Hematopoietic multipotent progenitor cell treated with erythropoietin and hydrocortisone succinate and interleukin-3 and kit ligand, for 4 days (in vitro differentiated cells): ENCODE measurements around the gene IGF2R.
"Not testable (repeated sequence)": the region's sequence is repeated elsewhere in the genome, so short reads cannot be mapped to it uniquely, and the experiment has no call there.

ENCODE experiments used
- DNase-seq: peaks from one replicate; pipeline ENCODE4 v3.0.0-alpha.2; 2015

The IGF2R gene

DNA sequence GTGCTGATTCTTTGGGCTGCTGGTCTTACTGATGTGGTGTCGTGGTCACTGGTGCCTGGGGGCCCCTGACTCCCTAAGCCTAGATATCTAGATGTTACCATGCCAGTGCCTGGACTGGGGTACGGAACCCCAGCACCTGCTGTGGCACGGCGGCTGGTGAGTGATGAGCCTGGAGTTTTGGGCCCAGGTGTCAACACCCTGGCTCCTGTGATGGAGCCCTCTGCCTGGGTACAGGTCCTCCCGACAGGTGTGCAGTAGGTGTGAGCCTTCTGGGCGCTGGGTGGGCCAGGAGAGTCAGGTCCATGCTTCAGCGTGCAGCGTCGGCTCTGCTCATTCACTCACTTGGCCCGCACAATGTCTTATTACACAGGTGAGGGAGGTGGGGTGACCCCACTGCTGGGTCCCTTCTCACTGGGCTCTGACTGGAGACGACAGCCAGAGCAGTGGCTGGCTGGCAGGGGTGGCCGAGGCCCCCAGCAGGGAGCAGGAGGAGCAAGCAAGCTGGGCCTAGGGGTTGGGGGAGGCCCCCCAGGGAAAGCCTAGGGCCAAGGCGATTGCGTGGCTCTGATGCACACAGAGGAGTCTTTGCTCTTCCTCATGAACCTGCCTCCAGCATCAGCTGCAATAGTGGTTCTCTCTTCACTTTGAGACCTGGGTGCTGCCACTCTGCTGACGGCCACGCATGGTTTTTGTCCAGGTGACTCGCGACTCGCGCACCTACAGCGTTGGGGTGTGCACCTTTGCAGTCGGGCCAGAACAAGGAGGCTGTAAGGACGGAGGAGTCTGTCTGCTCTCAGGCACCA, 110.2 kb downstream of the IGF2R start:
- DNase-seq: no peak

DNA sequence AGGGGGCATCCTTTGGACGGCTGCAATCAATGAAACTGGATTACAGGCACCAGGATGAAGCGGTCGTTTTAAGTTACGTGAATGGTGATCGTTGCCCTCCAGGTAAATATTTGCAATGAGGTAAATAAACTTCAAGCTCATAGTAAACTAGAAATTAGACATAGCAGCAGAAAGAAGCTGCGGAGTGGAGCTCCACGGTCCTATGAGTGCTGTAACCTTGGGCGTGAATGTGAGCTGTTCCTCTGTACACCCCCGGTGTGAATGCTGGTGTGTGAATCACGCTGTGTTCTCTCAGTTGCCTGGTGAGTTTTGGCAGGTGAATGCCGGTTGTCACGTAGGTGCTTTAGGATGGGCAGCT, 110.8 kb downstream of the IGF2R start:
- no peak for DNase-seq

DNA sequence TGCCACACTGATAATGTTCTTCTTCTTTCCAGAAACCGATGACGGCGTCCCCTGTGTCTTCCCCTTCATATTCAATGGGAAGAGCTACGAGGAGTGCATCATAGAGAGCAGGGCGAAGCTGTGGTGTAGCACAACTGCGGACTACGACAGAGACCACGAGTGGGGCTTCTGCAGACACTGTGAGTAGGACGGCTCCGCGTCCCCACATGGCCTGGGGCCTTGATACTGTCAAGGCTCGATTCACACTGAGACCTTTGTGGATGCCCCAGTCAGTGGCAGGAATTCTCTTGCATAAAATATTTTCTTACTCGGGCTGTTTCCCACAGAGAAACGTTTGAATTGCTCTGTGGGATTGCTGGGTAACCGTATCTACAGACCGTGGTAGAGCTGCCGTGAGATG, 111.2 kb downstream of the IGF2R start:
- DNase-seq: no peak

DNA sequence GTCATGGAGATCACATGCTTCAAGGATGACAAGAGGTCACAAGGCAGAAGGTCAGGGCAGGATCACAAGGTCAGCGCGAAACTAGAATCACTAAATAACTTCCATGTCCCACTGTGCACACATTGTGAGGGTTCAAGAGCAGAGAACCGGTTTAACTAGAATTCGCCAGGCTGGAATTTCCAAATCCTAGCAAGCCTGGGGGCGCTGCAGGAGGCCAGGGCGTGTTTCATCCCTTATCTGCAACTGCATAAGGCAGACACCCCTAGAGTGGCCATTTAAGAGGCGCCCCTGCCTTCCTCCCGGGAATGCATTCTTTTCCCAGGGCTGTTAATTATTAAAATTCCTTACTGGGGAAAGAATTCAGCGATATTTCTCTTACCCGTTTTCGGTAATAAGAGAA, 112.5 kb downstream of the IGF2R start:
- no peak for DNase-seq

DNA sequence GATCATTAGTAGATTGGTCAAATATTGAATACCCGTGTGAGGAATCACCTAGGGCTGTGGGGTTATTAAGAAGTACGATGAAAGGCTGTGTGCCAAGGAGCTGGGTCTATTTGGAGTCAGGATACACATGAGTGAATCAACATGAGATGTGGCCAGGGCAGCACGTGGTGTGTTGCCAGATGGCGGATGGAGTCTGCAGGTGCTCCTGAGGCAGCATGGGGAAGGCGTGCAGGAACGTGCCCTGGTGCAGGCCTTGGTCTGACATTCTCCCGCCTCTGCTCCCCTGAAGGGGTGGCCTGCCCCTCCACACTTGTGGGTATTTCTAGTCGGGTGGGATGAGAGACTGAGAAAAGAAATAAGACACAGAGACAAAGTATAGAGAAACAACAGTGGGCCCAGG, 113.7 kb downstream of the IGF2R start:
- no peak for DNase-seq

DNA sequence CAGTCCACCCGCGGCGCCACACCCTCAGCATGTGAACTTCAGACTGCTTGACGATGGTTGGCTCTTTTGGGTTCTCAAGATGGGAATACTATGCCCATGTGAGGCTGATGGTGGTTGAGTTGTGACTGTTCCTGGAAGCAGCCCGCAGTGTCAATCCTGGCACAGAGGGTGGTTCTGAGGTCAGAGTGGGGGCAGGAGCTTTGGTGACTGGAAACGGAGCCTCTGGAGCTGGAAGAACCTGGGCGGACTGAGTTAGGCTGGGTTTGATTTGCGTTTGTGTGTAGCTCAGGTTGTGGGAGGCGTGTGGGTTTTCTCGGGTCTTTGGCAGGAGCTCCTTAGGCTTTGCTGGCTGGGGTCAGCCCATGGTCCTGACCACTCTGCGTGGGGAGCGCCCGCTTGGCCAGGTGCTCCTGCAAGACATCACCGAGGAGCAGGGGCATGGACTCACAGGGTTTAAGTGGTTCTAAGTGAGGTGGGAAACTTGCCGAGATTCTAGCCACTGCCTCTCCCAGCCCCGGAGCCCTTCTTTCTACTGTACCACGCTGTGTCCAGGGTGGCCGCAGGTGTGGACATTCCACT, 115.4 kb downstream of the IGF2R start:
- DNase-seq: no peak

DNA sequence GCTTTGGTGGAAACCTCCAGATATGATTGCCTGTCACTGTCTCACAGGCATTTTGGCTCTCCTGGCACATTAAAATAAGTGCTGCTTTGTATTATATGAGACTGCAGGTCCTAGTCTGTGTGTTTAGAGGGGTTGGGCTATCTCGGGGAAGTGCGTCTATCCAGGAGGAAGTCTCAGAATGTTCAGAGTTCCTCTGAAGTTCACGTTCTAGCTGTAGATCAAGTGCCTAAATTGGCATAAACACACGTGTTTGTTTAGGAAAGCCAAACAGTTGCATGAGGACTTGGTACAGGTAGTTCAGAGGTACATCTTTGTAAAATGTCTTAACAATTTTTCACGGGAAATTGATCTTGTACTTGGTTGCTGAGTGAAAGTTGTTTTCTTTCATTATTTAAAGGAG, 116.3 kb downstream of the IGF2R start:
- no peak for DNase-seq

DNA sequence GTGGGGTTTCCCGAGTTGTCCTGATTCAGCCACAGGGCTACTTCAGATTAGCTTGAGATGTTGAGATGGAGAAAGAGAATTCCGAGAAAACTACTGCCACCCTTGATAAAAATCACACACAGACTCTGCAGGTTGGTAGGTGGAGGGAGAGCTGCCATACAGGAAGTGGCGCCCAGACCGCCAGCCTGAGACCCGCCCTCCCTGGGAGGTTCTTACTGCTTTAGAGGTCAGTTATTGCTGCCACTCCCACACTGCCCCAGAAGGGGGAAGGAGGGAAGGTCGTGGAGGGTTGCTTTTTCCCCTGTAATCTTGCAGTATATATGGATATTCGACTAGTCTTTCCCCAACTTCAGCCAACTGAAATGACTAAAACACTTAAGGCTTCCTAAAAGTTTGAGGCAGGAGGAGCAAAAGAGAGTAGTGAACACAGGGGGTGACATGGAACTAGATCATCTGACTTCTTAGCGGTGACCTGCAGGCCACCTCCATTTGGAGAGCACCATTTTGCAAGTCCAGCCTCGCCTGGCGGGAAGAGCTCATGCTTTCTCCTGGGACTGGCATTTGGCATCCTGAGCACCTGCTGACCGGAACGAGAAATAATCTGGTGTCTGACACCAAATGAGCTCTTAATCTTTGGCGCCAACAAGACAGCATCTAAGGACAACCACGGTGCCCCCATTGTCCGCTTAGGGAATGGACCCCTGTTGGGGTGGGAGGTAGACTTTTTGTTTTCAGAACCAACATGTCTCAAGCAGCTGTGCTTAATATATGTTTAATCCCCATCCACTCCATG, 117.0 kb downstream of the IGF2R start:
- DNase-seq: peak; percentile 15

DNA sequence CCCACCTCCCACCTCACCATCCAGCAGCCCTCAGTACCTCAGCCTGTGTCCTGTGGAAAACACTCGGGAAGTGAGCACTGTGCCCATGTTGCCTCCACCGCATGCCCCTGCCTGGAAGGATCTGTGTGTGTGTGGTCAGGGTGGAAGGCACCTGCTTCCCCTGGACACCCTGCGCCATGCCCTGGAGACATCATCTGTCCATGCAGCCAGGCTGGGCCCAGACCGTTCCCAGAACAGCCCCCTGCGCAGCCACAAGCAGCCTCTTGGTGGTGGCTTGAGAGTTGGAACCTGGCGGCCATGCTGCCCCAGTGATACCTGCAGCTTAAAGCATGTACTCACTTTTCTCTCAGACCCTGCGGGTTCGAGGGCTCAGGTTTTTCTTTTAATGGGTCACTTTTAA, 117.9 kb downstream of the IGF2R start:
- no peak for DNase-seq

DNA sequence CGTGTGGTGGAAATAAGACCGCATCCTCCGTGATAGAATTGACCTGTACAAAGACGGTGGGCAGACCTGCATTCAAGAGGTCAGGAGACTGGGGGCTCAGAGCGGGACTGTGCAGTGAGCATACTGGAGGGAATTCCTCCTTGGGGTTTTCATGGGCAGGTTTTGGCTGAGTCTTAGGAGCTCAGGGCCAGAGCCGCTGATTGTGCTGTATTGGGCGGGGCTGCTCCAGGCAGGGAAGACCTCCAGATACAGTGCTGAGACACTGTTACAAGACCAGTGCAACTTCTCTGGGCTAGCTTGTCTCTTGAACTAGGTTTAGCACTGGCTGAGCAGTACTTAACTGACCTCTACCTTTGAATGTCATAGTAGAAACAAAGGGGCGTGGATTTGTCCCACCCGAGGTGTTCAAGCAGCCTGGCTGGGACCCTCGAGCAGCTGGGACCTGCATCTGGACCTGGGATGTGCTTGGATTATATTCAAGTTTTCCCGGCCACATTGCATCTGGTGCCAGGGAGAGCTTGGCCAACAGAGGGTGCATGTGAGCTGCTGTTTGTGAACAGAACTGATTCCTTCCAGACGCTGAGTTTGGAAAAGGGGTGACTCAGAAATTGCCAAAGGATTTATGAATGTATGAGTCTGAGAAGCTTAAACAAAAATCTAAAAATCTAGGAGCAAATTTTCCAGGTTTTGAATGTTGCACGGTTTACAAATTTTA, 119.3 kb downstream of the IGF2R start:
- DNase-seq: peak; percentile 53

DNA sequence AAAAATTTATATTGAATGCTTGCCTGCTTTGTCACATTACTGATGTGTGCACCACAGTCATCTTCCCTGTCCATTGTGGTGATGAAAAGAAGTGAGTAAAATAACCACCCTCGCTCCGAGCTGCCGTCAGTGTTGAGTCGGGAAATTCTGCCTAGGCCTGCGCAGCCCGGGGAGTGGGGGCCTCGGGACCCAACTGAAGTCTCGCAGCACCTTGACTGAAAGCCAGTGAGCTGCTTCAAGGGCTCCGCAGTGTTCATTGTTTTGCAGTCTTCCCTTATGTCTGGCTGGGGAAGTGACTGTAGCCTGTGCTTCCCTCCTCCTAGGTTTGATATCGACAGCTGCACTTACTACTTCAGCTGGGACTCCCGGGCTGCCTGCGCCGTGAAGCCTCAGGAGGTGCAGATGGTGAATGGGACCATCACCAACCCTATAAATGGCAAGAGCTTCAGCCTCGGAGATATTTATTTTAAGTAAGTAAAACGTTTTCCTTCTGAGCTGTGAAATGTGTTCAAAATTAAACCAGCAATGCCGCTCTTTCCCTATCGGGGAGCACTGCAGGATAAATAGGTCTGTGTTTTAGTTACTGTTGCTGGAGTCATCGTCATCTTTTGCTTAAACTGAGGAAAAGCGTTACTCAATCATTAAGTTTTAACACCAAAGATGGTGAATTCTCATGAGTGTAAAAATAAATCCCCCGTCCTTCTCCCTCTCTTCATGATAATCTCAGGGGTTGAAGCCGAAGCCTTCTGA, 120.1 kb downstream of the IGF2R start:
- no peak for DNase-seq

DNA sequence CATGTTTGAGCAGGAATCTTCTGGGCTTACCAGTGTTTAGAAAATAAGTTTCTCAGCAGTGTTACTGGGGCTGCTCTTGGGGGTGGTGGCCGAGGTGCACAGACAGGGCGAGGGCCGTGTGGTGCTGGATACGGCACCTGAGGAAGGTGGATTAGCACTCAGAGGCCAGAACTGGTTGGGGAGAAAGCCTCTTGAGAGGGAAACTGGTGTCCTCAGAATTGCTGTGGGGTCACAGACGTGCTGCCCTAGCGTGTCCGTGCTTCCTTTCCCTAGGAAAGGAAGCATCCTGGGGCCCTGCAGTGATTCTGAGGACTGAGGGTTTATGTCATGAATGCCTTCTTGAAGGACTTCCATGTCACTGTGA, 120.6 kb downstream of the IGF2R start:
- no peak for DNase-seq

DNA sequence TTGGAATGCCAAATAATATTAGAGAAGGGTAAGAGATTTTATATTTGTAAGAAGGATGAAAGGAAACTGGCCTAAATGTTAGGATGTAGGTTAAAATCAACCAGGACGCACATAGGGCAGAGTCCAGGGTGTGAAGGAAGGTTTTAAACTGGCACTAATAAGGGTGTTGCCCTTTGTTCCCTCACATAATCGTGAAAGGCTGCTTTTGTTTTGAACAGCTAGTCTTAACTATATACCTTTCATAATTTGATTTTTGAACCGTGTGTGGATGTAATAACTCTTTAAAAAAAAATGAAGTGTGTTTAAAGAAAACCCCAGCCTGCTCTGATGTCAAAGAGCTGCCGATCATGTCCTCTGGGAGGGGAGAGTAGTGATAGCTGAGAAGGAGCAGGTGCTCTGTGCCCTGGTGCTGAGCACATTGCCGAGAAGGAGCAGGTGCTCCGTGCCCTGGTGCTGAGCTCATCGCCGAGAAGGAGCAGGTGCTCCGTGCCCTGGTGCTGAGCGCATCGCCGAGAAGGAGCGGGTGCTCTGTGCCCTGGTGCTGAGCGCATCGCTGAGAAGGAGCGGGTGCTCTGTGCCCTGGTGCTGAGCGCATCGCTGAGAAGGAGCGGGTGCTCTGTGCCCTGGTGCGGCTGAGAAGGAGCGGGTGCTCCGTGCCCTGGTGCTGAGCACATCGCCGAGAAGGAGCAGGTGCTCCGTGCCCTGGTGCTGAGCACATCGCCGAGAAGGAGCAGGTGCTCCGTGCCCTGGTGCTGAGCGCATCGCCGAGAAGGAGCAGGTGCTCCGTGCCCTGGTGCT, 121.8 kb downstream of the IGF2R start:
- not testable (repeated sequence) for DNase-seq

DNA sequence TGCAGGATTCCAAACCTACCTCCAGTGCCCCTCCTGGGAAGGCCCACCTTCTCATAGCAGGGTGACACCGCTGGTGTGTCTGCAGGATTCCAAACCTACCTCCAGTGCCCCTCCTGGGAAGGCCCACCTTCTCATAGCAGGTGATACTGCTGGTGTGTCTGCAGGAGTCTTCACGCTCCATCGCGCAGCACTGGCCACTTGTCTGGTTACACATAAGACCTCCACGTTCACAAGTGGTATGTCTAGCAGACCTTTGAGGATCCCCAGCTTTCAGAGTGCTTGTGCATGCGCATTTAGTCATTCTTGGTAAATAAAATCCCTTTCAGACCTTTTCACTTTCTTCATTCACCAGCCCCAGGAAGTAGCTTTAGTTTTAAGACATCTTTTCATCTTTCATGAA, 123.3 kb downstream of the IGF2R start:
- not testable (repeated sequence) for DNase-seq

DNA sequence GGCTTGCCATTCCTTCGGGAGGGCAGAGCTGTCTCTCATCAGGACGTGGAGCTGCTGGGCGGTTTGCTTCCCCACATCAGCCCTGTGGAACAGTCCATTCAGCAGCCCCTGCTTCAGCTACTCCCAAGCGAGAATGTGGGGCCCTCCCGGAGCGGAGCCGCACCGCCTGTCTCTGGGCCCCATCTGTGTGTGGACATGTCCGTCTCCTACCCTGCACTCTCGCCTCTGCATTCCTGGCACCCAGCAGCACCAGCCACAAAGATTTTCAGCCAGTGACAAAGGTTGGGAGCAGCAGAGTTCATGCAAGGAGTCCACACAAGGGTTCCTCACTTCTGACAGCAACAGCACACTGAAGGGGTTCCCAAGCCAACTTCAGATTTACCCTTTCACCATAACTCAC, 123.7 kb downstream of the IGF2R start:
- DNase-seq: no peak

DNA sequence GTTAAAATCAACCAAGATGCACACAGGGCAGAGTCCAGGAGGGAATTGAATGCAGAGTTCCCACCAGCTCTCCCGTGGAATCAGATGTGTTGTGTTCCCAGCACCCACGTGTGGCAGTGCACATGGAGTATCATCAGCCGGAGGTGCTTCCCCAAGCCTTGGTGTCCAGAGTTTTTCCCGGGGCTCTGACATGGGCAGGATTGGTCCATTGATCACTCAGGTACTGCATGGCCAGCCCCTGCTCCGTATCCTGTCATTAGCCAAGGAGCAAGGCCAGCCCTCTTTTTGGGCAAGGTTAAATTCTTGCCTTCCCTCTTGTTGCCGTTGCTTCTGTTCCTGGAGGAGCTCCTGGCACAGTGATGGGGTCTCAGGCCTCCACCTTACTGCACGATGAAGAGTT, 124.2 kb downstream of the IGF2R start:
- no peak for DNase-seq

DNA sequence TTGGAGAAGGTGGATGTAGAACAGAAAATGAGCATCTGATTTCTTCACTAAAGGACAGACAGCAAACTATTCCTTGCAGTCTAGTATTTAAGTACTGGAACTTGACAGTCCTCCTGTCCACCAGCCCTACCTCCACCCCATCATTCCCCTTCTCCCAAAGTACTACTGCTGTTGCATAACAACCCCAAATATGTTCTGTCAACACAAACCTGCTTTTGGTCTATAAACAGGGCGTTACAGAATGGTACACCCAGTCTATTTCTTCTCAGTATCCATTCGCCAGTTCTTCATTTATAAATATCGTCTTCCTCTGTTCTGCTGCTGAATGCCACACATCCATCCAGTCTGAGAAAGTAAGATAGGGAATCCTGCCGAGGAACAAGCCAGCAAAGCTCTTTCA, 125.1 kb downstream of the IGF2R start:
- DNase-seq: no peak

DNA sequence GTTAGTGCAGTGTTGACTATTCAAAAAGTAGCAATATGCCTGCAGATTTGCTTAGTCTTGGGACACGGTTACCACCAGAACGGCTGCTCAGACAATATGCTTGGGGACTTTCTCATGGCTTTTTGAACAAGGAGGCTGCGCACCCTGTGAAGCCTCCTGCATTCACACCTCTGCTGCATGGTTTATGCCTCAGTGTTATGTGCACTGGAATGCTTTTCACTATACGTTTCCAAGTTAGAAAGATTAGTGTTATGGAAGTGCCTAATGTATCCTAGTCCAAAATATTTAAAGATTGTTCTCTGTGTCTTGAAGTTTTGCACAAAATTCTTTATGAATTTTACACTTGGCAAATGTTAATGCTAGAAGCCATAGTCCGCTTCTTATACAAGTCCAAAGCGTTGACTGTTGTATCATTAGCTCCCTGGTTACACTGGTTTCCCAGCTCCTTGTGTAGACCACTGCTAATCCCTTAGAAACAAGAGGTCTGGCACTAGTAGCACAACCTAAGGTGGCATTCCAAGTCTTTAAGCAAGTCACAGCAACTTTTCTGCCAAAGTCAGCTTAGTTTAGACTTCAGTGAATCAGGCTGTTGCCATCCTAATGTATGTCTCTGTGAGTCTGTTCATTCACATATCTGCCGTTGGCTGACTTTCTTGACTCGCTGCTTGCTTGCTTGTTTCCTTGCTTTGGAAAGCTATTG, 126.4 kb downstream of the IGF2R start:
- no peak for DNase-seq

DNA sequence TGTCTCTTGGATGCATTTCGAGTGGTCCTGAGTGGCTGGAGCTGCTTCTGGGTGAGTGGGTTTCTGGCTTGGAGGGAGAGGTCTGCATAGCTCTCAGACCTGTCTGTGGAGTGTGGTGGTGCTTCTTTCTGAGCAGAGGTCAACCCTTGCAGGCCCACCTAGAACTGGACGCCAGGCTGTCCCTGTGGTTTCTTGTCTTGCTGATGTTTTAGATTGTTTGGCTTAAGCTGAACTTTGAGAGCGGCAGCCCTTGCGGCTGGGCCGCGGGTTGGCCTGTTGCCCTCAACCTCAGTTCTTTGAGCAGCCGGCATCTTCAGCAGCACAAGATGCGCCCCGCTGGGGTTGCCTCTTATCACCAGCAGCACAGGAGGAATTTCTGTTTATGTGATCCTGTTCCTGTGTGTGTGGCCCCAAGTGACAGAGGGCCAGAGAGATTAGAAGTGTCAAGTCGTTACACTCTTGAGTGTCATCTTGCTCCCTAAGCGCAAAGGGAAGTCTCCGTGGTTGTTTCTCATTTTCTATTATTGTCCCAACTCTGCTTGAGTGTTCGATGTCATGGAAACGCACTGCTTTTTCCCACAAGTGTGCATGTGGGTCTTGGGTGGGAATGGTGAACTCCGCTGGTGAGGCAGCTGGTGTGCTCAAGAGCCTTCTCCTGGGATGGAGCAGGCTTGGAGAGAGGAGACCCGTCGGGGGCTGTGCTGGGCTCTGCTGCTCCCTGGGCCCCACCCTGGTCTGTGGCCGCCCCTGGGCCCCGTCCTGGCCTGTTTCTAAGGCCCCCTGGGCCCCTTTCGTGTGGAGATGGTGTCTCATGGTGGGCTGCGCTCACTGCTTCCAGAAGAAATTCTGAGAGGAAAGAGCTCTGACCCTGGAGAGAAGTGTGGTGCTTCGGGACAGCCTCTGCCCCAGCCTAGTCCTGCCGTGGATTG, 132.7 kb downstream of the IGF2R start:
- peak; percentile 98 for DNase-seq

DNA sequence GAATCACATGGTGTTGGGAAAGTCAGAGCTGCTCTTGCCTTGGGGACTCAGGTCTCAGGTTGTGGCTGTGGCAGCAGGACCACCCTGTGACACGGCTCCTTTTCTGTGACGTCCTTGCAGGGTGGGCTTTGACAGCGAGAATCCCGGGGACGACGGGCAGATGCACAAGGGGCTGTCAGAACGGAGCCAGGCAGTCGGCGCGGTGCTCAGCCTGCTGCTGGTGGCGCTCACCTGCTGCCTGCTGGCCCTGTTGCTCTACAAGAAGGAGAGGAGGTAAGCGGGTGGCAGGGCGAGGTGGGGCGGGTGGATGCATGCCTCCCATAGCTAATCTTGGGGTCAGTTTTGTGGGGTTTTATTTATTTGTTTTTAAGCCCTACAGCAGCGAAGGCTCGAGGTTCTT, 133.5 kb downstream of the IGF2R start:
- DNase-seq: peak; percentile 4
